NCI-H2227 (cell line): ENCODE results near the gene TAAR1.
"Not testable (repeated sequence)": the region's sequence is repeated elsewhere in the genome, so short reads cannot be mapped to it uniquely, and the experiment has no call there.

Source experiments
- DNase-seq: peaks from one replicate; lab custom pipeline; 2025; ENCODE audit not compliant: unreplicated experiment; lab: John Stamatoyannopoulos, UW

Gene TAAR1, protein sequence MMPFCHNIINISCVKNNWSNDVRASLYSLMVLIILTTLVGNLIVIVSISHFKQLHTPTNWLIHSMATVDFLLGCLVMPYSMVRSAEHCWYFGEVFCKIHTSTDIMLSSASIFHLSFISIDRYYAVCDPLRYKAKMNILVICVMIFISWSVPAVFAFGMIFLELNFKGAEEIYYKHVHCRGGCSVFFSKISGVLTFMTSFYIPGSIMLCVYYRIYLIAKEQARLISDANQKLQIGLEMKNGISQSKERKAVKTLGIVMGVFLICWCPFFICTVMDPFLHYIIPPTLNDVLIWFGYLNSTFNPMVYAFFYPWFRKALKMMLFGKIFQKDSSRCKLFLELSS

DNA sequence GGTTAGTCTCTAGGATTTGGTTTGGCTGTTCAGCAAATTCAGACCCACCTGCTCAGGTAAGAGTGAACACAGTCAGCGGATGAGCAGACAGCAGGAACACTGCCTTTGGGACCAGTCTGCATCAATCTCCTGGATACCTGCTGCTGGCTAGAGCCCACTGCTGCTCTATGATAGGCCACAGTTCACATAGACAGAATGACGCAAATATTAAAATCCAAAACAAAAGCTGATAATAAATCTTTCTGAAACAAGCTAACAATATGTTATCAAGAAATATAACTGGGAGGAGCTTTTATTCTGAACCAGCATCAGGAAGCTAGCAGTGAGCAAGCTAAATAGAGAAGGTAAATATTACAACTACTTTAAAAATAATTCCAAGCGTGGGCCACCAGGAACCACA lies at the start of gene TAAR1:
TSS of gene TAAR1 (minus strand) at position 101 of the 400 bp plus-strand sequence. CDS start 13,179 bp downstream, outside the sequence.
- no peak for DNase-seq

DNA sequence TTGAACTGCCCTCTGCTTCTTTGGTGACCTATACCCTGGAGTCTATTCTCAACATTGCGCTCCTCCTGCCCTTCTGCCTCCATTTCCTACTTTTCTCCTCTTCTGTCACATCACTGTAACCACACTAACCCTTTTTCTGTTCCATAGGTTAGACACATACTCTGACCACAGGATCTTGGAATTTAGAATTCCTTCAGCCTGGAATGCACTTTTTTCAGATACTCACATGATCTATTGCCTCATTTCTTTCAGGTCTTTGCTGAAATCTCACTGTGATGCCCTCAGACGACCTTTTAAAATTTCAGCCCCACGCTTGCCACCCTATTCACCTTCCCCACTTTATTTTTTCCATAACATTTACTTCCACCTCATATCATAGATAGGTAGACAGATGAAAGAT lies 49.8 kb upstream of the TAAR1 start:
- no peak for DNase-seq

DNA sequence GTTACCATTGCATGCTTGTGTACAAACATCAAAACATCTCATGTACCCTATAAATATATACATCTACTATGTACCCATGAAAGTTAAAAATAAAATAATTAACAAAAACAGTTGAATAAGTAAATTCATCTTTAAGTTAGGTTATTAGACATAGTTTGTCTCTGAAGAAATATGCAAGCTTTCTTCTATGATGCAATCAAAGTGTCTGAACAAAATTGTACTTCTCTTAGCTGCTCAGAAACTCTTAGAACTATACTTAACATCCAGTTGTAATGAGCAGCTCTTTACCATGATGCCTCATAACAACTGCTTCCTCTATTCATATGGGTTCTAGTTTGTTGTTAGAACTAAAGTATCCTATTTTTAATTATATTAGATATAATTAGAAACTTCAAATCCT lies 49.0 kb upstream of the TAAR1 start:
- no peak for DNase-seq

DNA sequence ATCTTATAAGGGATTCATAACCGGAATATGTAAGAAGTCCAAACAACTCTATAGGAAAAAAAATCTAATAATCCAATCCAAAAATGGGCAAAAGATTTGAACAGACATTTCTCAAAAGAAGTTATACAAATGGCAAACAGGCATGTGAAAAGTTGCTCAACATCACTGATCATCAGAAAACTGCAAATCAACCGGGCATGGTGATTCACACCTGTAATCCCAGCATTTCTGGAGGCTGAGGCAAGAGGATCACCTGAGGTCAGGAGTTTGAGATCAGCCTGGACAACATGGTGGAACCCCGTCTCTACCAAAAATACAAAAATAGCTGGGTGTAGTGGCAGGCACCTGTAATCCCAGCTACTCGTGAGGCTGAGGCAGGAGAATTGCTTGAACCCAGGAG lies 47.8 kb upstream of the TAAR1 start:
- not testable (repeated sequence) for DNase-seq

DNA sequence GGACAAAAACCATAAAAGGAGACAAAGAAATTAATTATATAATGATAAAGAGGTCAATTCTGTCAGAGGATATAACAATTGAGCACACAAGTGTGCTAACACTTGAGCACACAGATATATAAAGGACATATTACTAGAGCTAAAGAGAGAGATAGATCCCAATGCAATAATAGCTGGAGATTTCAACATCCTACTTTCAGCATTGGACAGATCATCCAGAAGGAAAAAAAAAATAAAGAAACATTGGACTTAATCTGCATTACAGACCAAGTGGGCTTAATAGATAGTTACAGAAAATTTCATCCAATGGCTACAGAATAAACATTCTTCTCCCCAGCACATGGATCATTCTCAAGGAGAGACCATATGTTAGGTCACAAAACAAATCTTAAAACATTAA lies 45.0 kb upstream of the TAAR1 start:
- DNase-seq = no peak

DNA sequence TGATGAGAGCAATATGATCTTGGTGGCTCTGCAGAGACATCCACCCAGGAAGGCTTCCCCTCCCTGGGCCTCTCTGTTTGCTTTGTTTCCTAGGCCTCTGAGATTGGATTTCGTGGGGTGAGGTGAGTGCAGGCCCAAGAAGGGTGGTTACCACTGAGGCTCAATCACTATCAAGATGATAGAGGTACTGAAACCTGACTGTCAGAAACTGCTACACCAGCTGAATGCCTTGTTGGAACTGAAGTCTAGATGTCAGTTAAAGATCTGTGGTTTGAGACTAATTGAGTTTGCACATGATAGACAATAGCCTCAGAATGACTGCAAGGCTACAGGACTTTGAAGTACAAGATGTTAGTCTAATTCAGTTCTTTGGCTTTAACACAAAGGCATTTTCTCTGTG lies 39.6 kb upstream of the TAAR1 start:
- no peak for DNase-seq

DNA sequence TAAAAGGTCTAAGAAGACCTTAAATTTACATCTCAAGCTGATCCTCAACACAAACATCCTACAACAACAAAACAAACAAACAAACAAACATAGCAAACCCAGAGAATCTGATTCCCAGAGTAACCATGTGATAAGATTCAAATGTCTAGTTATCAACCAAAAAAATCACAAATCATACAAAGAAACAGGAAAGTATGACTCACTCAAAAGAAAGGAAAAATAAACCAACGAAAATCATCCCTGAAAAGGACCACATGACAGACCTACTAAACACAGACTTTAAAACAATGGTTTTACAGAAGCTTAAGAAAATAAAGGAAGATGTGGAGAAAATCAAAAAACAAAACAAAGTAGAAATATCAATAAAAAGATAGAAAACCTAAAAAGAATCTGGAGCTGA lies 36.8 kb upstream of the TAAR1 start:
- no peak for DNase-seq

DNA sequence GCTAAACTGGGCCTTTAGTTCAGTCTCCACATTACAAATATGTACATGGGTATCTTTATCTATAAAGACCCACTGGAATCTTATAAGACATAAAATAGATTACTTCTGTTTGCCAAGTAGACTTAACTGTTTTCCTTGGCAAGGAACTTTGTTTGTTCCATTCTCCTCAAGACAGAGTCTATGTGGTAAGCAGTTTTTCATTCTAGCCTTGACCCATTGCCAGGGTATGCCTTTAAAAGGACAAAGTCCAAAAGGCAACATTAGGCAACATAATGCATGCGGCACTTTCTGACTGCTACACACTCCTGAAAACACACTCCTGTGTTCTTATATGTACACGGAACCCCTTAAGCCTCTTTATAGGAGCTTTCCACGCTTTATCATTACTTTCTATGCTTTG lies 34.5 kb upstream of the TAAR1 start:
- DNase-seq = no peak

DNA sequence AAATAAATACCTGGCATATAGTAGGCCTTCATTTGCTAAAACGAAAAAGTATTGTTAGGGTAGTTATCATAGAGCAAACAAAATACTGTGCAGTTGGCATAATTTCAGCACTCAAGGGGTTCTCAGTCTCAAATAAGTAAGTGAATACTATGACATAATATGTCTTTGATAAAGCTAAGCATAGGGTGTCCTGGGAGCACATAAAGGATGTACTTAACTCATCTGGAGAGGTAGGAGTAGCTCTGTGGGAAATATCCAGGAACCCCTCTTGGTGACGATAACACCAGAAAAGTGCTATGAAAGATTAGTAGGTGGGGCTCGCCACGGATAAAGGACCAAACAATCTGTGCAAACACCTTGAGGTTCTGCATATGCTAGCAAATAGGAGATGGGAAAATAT lies 31.7 kb upstream of the TAAR1 start:
- no peak for DNase-seq

DNA sequence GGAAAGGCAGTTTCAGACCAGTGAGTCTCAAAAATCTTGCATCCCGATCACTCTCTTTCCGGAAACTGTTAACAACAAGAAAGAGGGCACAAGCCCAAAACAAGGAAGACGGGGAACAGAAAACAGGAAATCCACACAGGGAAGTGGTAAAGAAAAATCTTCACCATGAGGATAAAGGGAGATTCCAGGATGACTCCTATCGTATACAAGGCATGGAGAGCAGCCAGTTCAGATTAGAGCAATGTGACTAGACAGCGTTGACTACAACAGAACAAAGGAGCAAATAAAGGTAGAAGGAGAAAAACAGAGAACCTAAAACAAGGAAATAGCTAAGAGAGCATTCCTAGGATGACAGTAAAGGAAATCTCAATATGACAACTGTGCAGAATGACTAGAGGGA lies 28.3 kb upstream of the TAAR1 start:
- no peak for DNase-seq

DNA sequence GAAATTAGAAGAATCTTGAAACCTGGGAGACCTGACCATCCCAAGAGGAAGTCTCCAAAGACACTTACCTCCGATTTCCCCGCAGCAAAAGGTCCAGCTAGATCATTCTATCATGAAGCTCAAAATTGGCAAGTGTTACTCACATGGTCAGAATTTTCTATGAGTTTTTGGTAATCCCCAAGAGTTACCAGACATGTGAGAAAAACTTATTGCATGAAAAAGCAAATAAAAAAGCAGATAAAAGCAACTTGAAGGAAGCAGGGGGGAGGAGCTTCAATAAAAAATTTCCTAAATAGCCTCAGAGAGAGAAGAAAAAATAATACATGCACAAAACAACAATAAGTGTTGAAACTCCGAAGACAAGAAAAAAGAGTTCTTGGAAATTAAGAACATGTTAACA lies 27.5 kb upstream of the TAAR1 start:
- no peak for DNase-seq

DNA sequence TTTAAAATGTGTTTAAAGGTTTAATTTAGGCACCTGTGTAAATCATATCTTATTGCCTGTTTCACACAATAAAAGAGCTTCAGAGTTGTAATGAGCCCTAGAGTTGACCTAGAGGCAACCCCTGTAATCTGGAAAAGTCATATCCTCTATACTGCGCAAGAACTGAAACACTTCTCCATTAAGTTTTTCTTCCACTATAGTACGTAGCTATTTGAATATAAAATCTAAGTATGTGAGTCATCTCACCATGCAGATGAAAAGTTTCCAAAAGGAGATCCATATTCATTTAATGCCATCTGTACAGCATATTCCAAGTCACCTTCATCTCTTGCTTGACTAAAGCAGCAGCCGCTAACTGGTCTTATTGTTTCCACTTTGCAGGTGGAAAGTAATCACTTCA lies 26.0 kb upstream of the TAAR1 start:
- DNase-seq = no peak

DNA sequence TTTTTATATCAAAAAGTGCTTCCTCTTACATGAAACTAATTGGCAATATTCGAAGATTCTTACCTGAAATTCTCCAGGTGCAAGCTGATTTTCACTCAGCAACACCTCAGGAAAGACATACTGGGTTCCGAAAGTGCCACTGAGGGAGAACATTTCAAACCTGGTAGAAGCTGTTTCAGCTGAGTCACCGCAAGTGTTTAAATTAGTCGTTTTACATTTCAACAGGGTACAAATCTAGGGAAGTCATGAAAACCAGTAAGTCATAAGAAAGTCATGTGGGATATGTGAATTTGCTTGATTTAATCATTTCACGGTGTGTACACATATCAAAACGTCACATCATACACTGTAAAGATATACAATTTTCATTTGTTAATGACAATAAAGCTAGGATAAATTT lies 25.3 kb upstream of the TAAR1 start:
- no peak for DNase-seq

DNA sequence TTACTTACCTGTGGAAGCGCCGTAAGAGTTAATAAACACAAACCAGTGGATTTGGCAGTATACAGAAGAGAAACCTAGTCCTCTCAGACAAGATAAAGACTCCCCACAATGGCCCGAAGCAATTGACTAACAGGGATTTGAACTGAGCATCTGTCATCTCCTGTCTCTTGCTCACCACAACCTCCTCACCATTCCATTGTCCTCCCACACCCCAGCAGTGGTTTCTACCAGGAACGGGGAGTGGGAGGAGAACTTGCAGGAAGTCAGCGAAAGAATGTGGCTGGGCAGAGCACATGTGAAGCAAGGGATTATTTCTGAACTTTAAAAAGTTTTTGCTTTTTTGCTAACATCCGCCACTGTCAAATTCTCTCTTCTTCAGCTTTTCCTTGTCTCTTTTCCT lies 24.6 kb upstream of the TAAR1 start:
- DNase-seq = no peak

DNA sequence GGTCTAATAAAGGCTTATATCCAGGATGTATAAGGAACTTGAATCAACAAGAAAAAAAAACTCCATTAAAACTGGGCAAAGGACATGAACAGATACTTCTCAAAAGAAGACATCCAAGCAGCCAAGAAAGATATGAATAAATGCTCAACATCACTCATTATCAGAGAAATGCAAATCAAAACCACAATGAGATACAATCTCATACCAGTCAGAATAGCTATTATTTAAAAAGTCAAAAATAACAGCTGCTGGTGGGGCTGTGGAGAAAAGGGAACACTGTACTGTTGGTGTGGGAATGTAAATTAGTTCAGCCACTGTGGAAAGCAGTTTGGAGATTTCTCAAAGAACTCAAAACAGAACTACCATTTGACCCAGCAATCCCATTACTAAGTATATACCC lies 20.1 kb upstream of the TAAR1 start:
- DNase-seq = not testable (repeated sequence)

DNA sequence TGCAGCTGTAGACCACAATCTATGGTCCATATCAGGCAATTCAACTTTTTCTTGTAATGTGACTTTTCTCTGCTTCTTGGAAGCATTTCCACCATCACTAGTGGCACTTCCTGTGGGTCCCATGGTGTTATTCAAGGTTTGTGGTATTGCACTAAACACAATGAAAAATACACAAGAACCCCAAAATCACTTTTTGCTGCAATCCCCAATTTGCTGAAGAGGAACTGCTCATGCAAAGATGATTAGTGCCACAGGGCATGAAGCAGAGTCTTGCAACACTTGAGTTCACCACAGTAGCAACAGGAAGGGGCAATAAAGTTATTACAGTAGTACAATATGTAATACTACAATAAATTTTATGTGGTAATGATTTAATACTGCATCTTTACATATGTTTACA lies 16.8 kb upstream of the TAAR1 start:
- no peak for DNase-seq

DNA sequence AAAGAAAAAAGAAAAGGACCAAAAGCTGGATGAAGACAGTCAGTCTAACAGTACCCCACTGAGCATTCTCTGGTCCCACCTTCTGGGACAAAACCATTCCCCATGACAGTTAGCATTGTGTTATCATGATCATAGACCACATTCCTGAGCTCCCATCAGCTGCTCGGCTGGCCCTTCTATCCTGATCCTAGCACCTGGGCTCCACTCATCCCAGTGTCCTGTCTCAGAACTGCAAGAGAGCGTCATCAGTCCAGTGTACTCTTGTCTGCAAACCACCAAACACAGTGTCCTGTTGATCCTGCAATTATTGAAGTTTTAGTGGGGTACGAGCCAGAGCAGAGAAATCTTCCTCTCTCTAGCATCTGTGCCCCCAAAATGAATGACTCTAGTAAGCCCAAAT lies 16.0 kb upstream of the TAAR1 start:
- no peak for DNase-seq

DNA sequence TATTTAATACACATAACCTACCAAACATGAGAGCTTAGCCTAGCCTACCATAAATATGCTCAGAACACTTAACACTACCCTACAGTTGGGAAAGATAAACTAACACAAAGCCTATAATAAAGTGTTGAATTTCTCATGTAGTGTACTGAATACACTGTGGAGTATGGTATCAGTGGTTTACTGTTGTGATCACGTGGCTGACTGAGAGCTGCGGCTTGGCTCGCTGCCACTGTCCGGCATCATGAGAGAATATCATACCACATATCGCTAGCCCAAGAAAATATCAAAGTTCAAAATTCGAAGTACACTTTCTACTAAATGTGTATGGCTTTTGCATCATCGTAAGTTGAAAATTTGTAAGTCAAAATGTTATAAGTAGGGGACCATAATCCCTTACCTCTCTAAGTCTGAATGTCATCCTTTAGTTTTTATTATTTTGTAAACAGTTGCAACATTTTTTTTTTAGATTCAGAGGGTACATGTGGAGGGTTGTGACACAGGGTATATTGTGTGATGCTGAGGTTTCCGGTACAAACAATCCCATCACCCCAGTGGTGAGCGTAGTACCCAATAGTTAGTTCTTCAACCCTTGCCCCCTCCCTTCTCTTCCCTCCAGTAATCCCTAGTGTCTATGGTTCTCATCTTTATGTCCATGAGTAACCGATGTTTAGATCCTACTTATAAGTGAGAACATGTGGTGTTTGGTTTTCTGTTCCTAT lies 14.6 kb upstream of the TAAR1 start:
- no peak for DNase-seq

DNA sequence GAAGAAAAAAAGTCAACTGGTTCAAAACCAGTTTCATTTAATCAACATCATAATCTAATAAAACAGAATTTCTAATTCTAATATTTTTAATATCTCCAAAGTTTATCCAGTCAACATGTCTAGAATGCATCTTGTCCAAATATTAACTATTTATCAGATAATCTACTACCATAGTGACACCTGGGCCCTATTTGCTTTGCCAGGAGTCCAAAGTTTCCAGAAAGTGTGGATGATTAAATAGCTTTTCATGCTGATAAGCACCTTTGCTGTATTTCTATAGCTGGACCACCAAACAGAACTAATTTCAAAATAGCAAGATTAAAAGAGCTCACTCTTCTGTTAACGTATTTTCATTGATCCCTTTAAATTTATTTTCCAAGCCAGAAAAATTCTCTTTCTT lies 12.3 kb upstream of the TAAR1 start:
- DNase-seq = no peak

DNA sequence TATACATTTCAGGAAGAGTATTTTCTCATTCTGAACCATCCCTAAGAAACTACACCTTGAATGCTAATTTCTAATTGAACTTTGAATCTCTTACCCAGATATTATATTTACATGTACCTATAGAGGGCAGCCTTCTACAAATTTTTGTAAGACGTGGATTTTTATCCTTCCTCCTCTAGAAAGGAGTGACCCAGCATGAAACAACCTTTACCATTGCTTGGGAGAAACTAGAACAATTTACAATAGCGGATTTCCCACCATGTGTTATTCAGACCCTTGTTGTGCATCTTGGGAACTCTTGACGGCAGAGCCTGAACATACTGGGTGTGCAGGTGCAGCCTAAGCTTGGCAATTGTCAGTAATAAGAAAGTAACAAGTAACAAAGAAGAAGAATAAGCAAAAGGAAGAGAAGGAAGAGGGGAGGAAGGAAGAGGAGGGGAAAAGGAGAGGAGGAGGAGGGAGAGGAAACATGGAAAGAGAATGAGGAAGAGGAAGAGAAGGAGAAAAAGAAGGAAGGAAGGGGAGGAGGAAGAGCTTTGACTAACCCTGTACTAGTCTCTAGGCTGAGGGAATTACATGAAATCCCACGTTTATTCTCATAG lies 10.8 kb upstream of the TAAR1 start:
- no peak for DNase-seq

DNA sequence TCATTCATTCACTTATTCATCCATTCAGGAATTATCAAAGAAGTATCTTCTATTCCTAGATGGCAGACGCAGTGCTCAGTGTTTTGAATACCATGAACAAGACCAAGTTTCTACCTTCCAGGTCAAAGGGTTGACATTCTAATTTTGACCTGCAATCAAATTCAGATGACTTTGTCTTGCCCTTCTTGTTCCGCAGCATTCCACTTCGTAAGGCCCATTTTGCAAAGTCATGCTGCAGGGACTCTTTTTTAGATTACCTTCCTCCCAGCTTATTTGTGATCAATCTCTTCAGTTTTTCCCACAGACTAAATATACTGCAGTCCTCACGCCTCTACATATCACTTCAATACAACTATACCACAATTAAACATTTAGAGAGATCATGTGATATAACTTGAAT lies 7.1 kb upstream of the TAAR1 start:
- DNase-seq = no peak

DNA sequence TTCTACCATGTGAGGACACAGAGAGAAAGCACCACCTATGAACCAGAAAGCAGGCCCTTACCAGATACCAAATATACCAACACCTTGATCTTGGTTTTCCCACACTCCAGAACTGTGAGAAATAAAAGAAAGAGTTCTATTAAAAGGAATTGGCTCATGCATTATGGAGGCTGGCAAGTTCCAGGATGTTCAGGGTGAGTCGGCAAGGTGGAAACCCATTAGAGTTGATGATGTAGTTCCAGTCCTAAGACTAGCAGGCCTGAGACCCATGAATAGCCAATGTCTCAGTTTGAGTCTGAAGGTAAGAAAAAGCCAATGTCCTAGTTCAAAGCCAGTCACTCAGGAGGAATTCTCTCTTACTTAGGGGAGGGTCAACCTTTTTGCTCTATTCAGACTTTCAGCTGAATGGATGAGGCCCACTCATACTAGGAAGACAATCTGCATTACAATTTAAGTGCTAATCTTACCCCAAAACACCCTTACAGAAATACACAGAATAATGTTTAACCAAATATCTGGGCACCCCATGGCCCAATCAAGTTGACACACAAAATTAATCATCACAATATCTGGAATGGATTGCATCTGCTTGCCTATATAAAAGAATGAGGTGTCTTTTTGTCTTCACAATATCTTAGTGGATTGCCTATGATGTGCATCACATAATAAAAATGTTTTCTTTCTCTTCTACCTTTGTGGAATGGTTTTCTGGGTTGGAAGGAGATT lies 5.5 kb upstream of the TAAR1 start:
- DNase-seq = no peak
